Stimulated activated CD8-positive, alpha-beta memory T cell treated with anti-CD3 and anti-CD28 coated beads, Interleukin-12 subunit alpha, Interleukin-12 subunit beta, amount 100 ng/mL, for 24 hours (primary cell): ENCODE measurements around the gene ERG.

Source experiments
- DNase-seq: peaks from one replicate; pipeline ENCODE4 v3.0.0-alpha.2; 2020; ENCODE audit errors: extremely low read depth

The ERG gene

DNA sequence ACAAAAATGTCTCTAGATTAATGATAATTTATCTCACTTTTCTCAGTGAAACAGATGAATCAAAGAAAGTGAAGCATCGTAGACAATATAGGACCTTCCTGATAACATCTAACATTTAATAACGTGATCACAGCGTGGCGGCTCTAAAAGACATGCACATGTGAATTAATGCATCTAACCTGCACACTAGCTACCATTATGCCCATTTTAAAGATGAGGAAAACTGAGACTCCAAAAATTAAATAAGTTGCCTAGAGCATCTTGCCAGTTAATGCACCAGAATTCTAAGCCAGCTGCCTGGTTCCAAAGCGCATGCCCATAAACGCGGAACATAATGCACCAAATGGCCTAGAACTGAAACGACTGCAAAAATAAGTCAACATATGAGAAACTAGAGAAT lies 23.5 kb downstream of the ERG start:
- DNase-seq: no peak

DNA sequence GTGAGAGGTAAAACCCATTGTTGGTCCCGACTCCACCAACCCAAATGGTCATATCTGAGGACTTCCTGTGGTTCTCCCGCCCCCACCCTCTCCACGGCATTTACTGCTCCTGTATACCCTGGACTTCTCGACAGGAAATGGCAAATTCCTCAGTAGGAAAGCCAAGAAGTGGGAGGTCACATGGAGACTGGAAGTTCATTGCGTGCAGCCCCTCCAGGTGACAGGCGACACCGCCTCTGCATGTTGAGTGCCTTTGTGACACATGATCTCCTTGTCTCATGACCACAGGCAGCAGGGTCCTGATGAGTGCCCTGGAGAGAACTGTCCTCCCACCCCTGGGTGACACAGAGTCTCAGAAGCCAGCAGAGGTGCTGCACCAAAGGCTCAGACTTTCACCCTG lies 24.2 kb downstream of the ERG start:
- no peak for DNase-seq

DNA sequence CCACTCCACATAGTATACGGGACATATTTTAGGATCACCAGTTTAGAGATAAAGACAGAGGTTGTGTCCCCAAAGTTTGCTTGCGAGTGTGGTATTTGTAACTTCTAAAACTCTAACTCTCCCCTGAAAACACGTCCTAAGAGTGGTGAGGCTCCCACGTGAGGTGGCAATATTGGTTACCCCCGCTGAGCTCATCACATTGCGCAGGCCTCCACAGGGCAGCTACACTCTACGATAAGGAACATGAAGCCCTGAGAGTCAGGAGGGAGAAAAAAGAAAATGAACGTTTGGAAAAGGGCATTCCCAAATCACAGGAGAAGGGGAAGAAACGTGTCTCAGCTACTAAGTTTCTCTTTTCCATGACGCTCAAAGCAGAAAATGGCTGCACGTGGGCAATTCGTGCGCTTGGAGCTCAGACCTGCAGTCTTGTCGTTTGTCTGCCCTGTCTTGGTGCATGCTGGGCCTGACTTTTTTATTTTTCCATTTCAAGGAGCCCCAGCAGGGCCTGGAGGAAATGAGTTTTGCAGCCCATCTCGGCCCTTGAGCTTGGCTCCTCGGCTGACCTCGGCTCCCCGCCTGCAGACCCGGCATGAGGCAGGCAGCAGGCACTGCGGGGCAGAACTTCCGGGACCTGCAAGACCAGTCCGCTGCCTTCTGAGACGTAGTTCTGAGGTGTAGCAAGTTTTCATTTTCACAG lies 25.7 kb downstream of the ERG start:
- no peak for DNase-seq

DNA sequence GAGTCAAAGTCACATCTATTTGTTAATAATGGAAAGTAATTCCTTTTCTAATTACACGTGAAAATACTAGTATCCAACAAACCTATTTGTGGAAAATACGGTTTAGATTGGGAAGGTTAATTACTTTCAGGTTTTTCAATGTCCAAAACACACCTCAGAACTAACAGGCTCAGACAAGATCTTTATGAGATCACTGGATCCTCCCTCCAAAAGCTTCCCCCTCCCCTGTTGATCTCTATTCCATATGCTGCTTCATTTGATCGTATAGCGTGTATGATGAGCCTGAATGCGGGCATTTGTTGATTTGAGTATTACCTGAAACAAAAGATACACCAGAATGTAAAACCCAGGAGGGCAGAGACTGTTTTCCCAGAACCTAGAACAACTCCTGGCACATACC lies 26.5 kb downstream of the ERG start:
- no peak for DNase-seq

DNA sequence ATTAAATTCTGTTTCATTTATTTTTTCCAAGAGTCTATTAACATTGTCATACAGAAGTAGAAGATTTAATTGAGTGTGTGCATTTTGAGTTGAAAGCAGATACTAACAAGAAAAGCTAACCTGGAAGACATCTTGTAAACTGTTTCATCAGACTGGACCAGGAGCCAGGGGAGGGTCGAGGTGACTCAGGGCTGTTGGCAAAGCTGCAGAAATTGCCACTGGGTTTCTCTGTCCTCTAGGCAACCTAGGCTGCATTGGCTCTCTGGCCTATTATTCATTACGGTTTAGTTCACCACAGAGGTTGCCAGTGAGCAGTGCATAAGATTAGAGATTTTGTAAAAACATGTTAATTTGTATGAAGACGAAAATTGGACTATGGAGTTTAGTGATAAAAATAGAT lies 27.5 kb downstream of the ERG start:
- DNase-seq: no peak

DNA sequence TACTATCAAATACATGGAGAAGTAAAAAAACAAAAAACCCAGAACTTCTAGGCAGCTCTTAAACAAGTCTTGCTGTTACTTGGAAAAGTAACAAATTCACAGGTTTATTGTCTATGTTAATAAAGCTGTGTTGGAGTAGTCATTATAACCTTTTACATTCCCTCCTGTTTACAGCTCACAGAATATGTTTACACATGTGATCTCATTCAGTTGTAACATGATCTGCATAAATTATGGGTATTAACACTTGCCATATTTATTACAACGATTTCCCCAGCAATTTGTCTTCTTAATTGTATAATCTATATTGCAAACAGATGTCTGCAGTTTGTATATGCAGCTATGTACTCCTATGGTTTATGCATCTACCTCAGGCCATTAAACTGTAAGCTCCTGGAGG lies 28.6 kb downstream of the ERG start:
- DNase-seq: no peak

DNA sequence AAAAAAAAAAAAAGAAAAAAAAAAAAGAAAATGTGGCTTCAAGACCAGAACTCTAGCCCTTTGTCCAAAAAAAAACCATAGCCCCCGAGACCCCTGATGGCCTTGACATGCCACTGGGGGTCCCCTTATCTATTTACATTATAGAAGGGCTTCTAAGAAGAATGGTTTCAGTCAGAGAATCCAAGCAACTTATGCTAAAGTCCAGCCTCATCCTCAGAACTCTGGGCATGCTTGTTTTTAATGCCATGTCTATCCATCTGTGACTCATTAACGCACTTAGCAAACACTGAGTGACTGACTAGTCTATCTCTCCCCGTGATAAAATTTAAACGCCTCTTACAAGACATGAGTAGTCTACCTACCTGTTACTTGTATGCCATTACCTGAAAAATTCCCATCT lies 29.3 kb downstream of the ERG start:
- DNase-seq: no peak

DNA sequence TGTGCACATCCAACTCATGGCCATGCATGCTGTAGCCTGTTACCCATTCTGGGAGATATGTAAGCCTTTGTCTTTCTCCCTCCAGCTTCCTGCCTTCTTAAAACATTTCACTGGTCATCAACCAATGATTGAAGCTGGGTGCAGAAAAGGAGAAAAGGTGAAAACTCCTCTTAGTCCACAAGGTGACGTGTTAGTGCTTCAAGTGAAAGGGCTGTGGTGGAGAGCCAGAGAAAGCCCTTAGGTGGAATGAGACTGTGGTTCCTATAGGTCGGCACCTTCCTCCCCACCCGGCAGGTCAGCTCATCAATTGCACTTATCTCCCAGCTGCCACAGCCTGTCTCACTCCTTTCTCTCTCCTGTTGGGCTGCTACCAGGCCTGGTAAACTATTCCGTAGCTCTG lies 30.4 kb downstream of the ERG start:
- no peak for DNase-seq

DNA sequence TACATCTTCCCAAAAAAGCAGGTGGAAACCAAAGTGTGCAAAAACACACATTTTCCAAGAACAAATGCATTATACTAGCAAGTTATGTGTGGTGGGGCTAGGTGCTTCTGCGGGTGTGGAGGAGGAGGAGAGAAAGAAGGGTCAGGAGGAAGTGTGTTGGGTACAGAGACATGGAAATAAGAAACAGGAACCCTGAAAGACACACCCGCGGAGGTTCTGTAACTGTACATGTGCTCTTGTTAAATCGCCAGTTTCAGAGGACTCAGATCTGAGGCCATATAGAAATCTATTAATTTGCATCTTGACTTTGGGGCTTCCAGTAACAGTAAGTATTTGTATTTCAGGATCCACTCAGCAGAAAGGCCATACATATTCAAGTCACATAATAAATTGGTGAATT lies 30.9 kb downstream of the ERG start:
- DNase-seq: no peak

DNA sequence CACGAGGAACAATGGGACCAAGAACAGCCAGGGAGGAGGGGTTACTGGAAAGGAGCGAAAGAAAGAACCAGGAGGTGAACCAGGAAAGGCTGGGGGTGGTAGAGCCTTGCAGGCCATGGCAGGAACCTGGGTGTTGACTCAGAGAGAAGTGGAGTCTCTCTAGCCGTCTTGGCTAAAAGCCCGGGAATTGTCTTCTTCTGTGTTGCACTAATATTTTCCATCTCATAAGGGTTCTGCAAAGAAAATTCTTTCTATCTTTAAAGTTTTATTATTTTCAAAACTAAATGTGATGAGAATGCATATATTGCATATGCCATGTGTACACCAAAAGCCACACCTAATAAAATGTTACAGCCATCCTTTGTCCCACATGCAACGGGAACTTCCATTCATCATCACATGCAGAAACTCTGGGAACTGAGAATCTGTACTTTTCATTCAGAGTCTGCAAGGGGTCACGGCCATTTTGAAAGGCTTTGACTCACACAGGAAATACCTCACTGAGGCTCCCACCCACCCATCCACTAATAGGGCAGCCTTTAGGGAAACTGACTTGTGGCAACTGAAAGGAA lies 38.0 kb downstream of the ERG start:
- DNase-seq: no peak

DNA sequence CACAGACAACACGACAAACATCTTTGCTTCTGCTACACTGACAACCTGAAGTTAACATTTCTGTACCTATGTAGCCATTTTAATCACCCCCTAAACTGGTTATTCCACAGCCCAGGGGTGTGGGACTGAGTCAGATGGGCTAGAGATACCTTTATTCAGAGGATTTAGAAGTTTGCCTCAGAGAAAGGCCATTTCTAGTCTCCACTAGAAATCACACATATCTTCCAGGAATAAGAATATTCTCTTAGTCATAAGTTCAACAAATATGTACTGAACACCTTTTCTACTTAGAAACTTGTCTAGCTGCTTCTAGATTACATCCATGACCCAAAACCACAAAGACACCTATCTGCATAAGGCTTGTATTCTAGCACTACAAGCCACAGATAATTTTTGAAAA lies 38.8 kb downstream of the ERG start:
- no peak for DNase-seq

DNA sequence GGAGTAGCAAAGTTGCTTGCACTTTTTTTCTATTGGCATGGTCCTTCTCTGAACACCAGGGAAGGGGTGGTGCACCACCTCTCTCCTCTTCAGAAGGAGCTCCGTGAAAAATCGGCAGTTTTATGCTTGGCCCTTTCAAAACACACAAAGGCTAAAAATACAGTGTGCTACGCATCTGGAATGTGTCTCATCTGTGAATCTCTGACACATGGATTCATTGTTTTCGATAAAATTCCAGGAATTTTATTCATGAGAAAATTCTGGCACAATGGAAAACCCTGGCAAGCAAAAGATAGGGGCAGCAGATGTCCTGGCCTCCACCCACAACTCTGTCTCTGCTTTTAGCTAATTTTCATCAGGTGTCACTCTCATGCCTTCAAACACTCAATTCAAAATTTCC lies 42.9 kb downstream of the ERG start:
- DNase-seq: no peak

DNA sequence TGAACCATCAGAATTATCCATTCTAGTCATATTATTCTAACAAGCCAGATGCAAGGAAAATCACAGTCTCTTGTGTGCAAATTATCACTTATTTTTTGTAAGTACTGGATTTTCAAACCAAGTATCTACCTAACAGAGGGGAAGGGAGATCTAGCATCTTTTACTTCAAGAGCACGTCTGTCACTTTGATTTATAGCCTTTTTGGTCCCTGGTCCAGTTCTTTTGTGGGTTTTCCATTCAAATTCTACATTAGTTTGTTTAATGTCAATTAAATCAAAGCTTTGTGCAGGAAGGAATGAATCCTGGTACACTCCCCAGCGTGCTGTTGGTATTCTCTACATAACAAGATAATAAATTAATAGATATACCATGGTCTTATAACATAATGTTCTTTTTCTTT lies 43.6 kb downstream of the ERG start:
- no peak for DNase-seq

DNA sequence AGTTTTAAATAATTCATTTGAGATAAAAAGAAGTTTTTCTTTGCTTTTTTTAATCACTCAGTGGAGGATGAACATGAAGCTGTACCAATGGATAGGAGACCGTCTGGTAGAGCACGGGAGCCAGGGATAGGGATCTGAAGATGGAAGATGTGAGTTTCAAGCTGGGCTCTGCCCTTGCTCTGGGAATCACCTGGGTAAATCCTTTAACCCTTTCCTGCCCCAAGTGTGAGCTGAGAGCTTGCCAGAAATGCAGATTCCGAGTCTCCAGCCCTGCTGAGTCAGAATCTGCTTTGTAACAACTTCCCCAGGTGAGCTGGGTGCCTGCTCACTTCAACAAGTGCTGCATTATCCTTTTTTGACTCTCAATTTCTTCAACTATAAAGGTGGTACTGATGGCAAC lies 44.1 kb downstream of the ERG start:
- no peak for DNase-seq

DNA sequence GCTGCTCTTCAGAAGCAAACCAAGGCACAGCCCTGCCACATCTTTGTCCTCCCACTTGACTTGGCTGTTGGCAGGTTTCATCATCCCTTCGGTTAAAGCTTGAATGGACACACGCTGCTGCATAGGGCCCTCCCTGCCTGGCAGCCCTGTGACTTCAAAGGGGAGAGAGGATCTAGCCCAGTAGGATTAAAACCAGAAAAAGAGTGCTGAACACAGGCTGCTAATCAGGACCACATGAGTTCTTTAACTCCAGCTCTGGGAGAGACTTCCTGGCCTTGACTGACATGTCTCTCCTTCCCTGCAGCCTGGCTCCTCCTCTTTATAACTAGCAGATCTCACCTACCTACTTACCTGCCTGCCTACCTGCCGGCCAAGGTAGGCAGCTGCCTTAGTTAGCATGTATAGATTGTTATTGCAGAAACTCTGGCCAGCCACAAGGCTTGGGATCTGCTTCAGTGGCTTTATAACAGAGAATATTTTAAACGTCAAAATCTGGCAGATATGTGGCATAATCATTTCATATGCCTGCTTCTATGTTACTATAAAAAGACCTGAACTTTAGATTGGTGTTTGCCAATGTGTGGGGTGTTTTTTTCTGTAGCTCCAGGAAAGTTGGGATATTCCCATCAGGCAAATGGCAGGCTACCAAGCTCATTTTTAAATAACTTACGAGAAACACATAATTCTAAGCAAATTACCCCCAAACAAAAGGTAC lies 49.4 kb downstream of the ERG start:
- no peak for DNase-seq

DNA sequence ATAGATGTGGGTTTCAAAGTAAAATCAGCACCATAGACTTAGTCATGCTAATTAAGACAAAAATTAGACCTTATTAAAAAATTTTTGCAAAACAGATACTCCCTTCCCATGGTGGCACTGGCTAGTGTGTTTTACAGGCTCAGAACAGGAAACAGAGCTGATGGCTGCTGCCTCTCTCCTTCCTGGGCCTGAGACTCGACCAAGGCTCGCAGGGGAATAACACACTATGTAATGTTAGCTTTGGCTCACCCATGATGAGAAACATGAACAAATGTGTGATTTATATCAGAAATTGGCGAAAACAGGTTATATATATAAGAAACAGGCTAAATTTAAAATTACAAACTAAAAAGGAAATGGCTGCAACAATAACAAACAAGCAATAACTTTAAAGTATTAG lies 50.7 kb downstream of the ERG start:
- DNase-seq: no peak

DNA sequence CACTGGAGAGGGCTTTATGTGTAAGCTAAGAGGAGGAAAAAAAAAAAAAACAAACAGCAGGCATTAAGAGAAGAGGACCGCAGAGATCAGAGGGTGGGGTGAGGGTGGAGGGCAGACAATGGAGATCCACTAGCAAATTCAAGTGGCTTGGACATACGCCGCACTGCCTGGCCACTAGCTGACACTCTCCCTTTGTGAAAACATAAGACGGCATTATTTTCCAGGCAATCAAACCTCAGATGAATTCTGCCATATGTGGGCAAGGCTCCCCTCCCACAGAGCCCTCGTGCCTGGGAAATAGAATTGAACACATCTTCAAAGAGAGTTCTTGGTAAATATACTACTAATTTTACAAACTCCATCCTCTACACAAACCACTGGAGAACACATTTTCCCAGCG lies 53.6 kb downstream of the ERG start:
- no peak for DNase-seq

DNA sequence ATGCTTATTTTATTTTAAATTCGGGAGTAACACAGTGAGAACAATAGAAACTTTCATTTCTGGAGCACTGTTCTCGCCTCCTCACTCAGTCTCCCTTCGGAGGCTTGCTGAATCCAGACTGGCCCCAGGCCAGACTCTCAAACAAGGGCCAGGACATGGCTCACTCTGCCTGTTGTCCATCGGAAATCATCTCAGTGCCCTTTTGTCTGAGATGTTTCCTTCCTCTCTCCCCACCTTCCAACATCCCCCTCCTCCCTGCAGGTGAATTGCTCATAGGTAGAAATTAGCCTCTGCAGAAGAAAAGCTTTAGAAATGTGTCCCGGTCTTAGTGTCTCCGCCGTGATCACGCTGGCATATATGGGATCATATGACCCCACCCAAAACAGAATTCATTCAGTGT lies 55.2 kb downstream of the ERG start:
- DNase-seq: no peak

DNA sequence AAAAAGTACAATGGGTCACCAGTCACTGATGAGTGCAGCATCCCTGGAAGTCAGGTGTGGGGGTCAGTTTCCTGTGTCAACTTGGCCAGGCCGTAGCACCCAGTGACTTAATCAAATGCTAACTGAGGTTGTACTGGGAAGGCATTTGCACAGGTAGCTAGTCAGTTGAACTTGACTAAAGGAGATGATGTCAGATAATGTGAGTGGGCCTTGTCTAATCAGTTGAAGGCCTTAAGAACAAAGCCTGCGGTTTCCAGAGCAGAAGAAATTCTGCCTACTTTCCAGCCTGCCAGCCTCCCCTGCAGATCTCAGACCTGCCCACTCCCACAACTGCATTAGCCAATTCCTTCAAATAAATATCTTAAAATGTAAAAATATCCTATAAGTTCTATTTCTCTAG lies 57.1 kb downstream of the ERG start:
- no peak for DNase-seq

DNA sequence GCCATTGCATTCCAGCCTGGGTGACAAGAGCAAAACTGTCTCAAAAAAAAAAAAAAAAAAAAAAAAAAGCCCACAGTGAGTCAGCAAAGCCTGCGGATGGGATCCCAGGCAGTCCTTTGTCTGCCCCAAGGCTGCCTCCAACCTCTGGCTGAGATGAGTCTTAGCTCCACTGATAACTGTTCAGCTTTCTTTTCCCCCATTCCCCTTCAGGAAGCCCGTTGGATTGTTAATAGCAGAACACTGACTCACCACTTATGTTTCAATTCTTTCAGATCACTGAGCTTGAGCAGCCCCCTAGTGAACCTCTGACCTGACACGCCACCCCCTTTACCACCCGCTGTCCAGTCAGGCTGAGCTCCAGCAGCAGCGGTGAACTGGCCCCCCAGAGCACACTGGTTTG lies 57.5 kb downstream of the ERG start:
- no peak for DNase-seq

DNA sequence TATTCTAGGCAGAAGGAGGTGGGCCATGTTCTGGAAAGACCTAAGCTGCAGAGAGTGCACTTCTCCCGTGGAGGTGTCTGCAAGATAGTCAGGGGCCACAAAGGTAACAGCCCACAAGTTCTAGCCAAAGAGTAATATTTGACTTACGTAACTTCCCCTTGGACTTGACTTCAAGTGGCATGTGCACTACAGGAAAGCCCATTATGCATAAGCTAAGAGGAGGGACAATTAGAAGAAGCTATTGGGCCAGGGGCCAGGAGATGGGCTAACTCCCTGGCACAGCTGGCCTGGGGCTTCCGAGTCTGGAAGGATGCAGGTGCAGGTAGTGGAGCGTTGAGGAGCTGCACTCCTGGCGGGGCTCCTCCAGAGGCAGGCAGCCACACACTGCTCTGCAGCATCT lies 58.3 kb downstream of the ERG start:
- DNase-seq: no peak

DNA sequence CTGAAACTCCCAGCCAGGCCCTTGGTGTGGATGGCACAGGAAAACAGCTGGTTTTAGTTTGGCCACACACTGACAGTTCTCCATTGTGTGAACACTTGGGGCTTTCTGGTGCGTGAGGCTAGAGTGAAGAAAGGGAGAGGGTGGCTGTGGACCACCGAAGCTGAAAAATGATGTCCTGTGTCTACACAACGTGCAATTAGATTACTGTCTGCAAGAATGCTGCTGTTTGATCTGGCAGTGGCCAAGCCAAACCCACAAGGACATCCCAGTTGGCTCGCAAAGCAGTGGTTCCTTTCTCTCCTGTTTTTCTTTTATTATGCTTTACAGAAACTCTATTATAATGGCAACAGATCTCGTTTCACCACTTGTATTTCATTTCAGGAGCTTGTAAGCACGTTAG lies 58.9 kb downstream of the ERG start:
- DNase-seq: no peak

DNA sequence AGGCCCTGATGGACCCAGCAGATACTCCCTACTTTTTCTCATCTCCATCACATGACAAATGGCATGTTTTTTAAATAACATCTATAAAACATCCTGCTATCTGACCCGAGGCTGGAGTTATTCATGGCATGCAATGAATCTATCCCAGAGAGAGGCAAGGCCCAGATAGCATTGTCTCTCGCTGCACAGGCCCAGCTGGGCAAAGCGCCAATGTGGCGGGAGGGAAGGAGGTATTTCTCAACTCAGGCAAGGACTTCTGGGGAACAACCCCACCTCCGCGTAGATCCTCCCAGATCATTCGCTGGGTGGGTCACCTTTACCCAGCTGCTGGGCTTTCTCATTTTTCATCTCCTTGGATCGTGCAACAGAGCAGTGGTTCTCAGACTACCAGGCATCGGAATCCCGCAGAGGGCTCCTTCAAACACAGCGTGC lies 59.8 kb downstream of the ERG start:
- DNase-seq: no peak

DNA sequence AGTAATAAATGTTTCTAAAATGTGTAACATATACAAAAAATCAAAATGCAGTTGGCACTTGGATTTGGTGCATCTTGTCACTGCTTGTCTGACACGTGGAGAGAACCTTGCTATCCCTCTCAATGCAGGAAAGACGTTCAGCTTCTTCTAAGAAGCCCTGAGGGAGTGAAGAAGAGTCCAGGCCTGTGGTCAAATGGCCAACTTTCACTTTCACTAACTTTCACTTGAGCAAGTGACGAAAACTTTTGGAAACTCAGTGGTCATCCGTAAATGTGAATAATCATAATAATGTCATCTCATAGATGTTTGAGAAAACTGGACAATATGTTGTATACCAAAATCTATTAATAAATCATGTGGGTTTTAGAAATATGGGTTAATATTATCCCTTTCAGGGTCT lies 61.9 kb downstream of the ERG start:
- no peak for DNase-seq
